ENCODE data around the gene OR51M1. TPM values are rescaled to one million over a fixed set of nuclear protein-coding genes. Genes with fewer than 3 reads are reported as not detected.
"Not testable (repeated sequence)": the region's sequence is repeated elsewhere in the genome, so short reads cannot be mapped to it uniquely, and the experiment has no call there.

Gene OR51M1
- total RNA-seq, 2 donors from 2014 or later, result not detected

- not testable (repeated sequence) for H3K9me3 Mint-ChIP-seq; H3K27ac Mint-ChIP-seq; H3K36me3 Mint-ChIP-seq (ENCODE audit: low read depth); H3K4me1 Mint-ChIP-seq; H3K4me3 Mint-ChIP-seq; H3K27me3 Mint-ChIP-seq; ATAC-seq (replicated peaks)
These were observed 17.2 kb upstream of the OR51M1 start for GRCh38 chr11:5366365-5366764.

GRCh38 chr11:5366856-5367255, 16.8 kb upstream of the OR51M1 start:
- H3K36me3 Mint-ChIP-seq (ENCODE audit: low read depth), result no peaks in the 10 kb centered on the region
- no peaks in the 10 kb centered on the region for H3K4me1 Mint-ChIP-seq
- no peak overlapping the region for H3K27ac Mint-ChIP-seq
- H3K9me3 Mint-ChIP-seq, result no peaks in the 10 kb centered on the region
- H3K27me3 Mint-ChIP-seq, result peaks cover 9% of the 10 kb centered on the region
- H3K4me3 Mint-ChIP-seq, result no peak overlapping the region
- ATAC-seq (replicated peaks), result no peak

- ATAC-seq (replicated peaks), result no peak
- peaks cover 11% of the 10 kb centered on the region for H3K27me3 Mint-ChIP-seq
- H3K4me1 Mint-ChIP-seq, result no peaks in the 10 kb centered on the region
These were observed 16.1 kb upstream of the OR51M1 start for GRCh38 chr11:5367448-5368074.

GRCh38 chr11:5368502-5369043, 15.0 kb upstream of the OR51M1 start:
- H3K4me1 Mint-ChIP-seq, result no peaks in the 10 kb centered on the region
- H3K9me3 Mint-ChIP-seq, result no peaks in the 10 kb centered on the region
- peaks cover 17% of the 10 kb centered on the region for H3K27me3 Mint-ChIP-seq
- H3K36me3 Mint-ChIP-seq (ENCODE audit: low read depth), result no peaks in the 10 kb centered on the region
- H3K4me3 Mint-ChIP-seq, result no peak overlapping the region
- H3K27ac Mint-ChIP-seq, result no peak overlapping the region
- ATAC-seq (replicated peaks), result no peak

More at GRCh38 chr11:5367448-5368074, 16.1 kb upstream of the OR51M1 start:
- H3K4me3 Mint-ChIP-seq, result no peak overlapping the region
- no peaks in the 10 kb centered on the region for H3K9me3 Mint-ChIP-seq
- H3K36me3 Mint-ChIP-seq (ENCODE audit: low read depth), result no peaks in the 10 kb centered on the region
- no peak overlapping the region for H3K27ac Mint-ChIP-seq

- Mint-ChIP-seq H3K27me3 (peaks cover 17% of the 10 kb centered on the region), H3K9me3 (no peaks in the 10 kb centered on the region), H3K4me3 (no peak overlapping the region), H3K4me1 (no peaks in the 10 kb centered on the region), H3K36me3 (ENCODE audit: low read depth) (no peaks in the 10 kb centered on the region), H3K27ac (no peak overlapping the region)
- no peak for ATAC-seq (replicated peaks)
These were observed 13.8 kb upstream of the OR51M1 start for GRCh38 chr11:5369789-5370188.

- H3K4me1 Mint-ChIP-seq, result no peaks in the 10 kb centered on the region
- peak; percentile 39 for ATAC-seq (replicated peaks)
- H3K4me3 Mint-ChIP-seq, result no peak overlapping the region
- no peaks in the 10 kb centered on the region for H3K36me3 Mint-ChIP-seq (ENCODE audit: low read depth)
- H3K27me3 Mint-ChIP-seq, result peaks cover 8% of the 10 kb centered on the region
- no peaks in the 10 kb centered on the region for H3K9me3 Mint-ChIP-seq
- H3K27ac Mint-ChIP-seq, result no peak overlapping the region
These were observed 2.8 kb upstream of the OR51M1 start for GRCh38 chr11:5380740-5381342.

GRCh38 chr11:5384335-5384734, 723 bp downstream of the OR51M1 start:
- peaks cover 8% of the 10 kb centered on the region for H3K27me3 Mint-ChIP-seq
- no peak overlapping the region for H3K4me3 Mint-ChIP-seq
- no peak for ATAC-seq (replicated peaks)
- H3K4me1 Mint-ChIP-seq, result no peaks in the 10 kb centered on the region
- no peaks in the 10 kb centered on the region for H3K36me3 Mint-ChIP-seq (ENCODE audit: low read depth)
- H3K27ac Mint-ChIP-seq, result no peak overlapping the region
- no peaks in the 10 kb centered on the region for H3K9me3 Mint-ChIP-seq

GRCh38 chr11:5390210-5390609, 6.6 kb downstream of the OR51M1 start:
- Mint-ChIP-seq H3K4me1 (no peaks in the 10 kb centered on the region), H3K9me3 (no peaks in the 10 kb centered on the region), H3K36me3 (ENCODE audit: low read depth) (no peaks in the 10 kb centered on the region), H3K4me3 (no peak overlapping the region), H3K27me3 (peaks cover 9% of the 10 kb centered on the region), H3K27ac (no peak overlapping the region)
- ATAC-seq (replicated peaks), result no peak

GRCh38 chr11:5394091-5394490, 10.5 kb downstream of the OR51M1 start:
- no peaks in the 10 kb centered on the region for H3K4me1 Mint-ChIP-seq
- no peaks in the 10 kb centered on the region for H3K36me3 Mint-ChIP-seq (ENCODE audit: low read depth)
- H3K4me3 Mint-ChIP-seq, result no peak overlapping the region
- peaks cover 9% of the 10 kb centered on the region for H3K27me3 Mint-ChIP-seq
- no peak for ATAC-seq (replicated peaks)
- no peak overlapping the region for H3K27ac Mint-ChIP-seq
- no peaks in the 10 kb centered on the region for H3K9me3 Mint-ChIP-seq

GRCh38 chr11:5398936-5399335, 15.3 kb downstream of the OR51M1 start:
- peaks cover 23% of the 10 kb centered on the region for H3K27me3 Mint-ChIP-seq
- no peaks in the 10 kb centered on the region for H3K36me3 Mint-ChIP-seq (ENCODE audit: low read depth)
- no peak overlapping the region for H3K4me3 Mint-ChIP-seq
- H3K9me3 Mint-ChIP-seq, result no peaks in the 10 kb centered on the region
- no peak for ATAC-seq (replicated peaks)
- no peak overlapping the region for H3K27ac Mint-ChIP-seq
- H3K4me1 Mint-ChIP-seq, result no peaks in the 10 kb centered on the region

- H3K27me3 Mint-ChIP-seq, result peaks cover 23% of the 10 kb centered on the region
- ATAC-seq (replicated peaks), result no peak
- H3K36me3 Mint-ChIP-seq (ENCODE audit: low read depth), result no peaks in the 10 kb centered on the region
- no peaks in the 10 kb centered on the region for H3K9me3 Mint-ChIP-seq
- no peak overlapping the region for H3K27ac Mint-ChIP-seq
- no peaks in the 10 kb centered on the region for H3K4me1 Mint-ChIP-seq
- no peak overlapping the region for H3K4me3 Mint-ChIP-seq
These were observed 21.6 kb downstream of the OR51M1 start for GRCh38 chr11:5405173-5405572.

GRCh38 chr11:5420993-5421392, 37.4 kb downstream of the OR51M1 start:
- H3K36me3 Mint-ChIP-seq (ENCODE audit: low read depth), result no peaks in the 10 kb centered on the region
- no peak overlapping the region for H3K4me3 Mint-ChIP-seq
- peaks cover 17% of the 10 kb centered on the region for H3K27me3 Mint-ChIP-seq
- no peak for ATAC-seq (replicated peaks)
- no peak overlapping the region for H3K27ac Mint-ChIP-seq
- H3K9me3 Mint-ChIP-seq, result no peaks in the 10 kb centered on the region
- no peaks in the 10 kb centered on the region for H3K4me1 Mint-ChIP-seq

- Mint-ChIP-seq H3K4me3 (no peak within 1 kb of the TSS), H3K36me3 (ENCODE audit: low read depth) (no peaks in the 10 kb centered on the region), H3K27me3 (peaks cover 17% of the 10 kb centered on the region), H3K9me3 (no peaks in the 10 kb centered on the region), H3K27ac (no peak within 1 kb of the TSS), H3K4me1 (no peaks in the 10 kb centered on the region)
- no peak for ATAC-seq (replicated peaks)
These were observed 38.2 kb downstream of the OR51M1 start, which contains the start of gene OR51Q1 for GRCh38 chr11:5421811-5422210. Gene OR51Q1, plus strand, starts transcription at chr11:5422111. Its CDS starts 90 bp downstream, at chr11:5422201.

GRCh38 chr11:5423131-5423530, 39.5 kb downstream of the OR51M1 start:
- Mint-ChIP-seq H3K4me1 (no peaks in the 10 kb centered on the region), H3K4me3 (no peak overlapping the region), H3K27me3 (peaks cover 21% of the 10 kb centered on the region), H3K9me3 (no peaks in the 10 kb centered on the region), H3K27ac (no peak overlapping the region), H3K36me3 (ENCODE audit: low read depth) (no peaks in the 10 kb centered on the region)
- no peak for ATAC-seq (replicated peaks)

- ATAC-seq (replicated peaks), result no peak
- Mint-ChIP-seq H3K4me1 (no peaks in the 10 kb centered on the region), H3K36me3 (ENCODE audit: low read depth) (no peaks in the 10 kb centered on the region), H3K9me3 (peaks cover 4% of the 10 kb centered on the region), H3K4me3 (no peak within 1 kb of the TSS), H3K27ac (no peak within 1 kb of the TSS), H3K27me3 (peaks cover 29% of the 10 kb centered on the region)
These were observed 57.8 kb downstream of the OR51M1 start, which contains the start of gene OR51I1 for GRCh38 chr11:5441414-5441813. Gene OR51I1, minus strand, starts transcription at chr11:5441514. Its CDS starts 0 bp downstream, at chr11:5441514.

Data from activated T-helper 17 cell treated with anti-CD3 and anti-CD28 coated beads, Interleukin-2, amount 50 U/mL, for 72 hours (primary cell).